ENCODE data around the gene ATP5IF1. TPM values are rescaled to one million over a fixed set of nuclear protein-coding genes. Genes with fewer than 3 reads are reported as not detected.
A peak's percentile ranks its signal among the peaks of the same experiment; 100 is the strongest.

Gene ATP5IF1
- total and polyA plus RNA-seq, 8 donors: 97.5 to 159 (median 146) TPM

- no peaks in the 10 kb centered on the region for H3K27me3 ChIP-seq
- peaks cover 13 to 49% of the 10 kb centered on the region in 2 donors for H3K4me1 ChIP-seq
- no peak for TF ChIP-seq CTCF (IDR thresholded peaks at IDR 0.05)
- no peaks in the 10 kb centered on the region for H3K36me3 ChIP-seq
- peak overlapping the region; percentile 3 to 72 for H3K27ac ChIP-seq
- intact Hi-C loops (cut with DNase I): no loop called here
- H3K4me3 ChIP-seq: no peak overlapping the region
- H3K9me3 ChIP-seq: no peaks in the 10 kb centered on the region
- no peak for ATAC-seq
- no peak for DNase-seq
These were observed 7.9 kb downstream of the ATP5IF1 start for GRCh38 chr1:28243685-28244311.

- ATAC-seq (no peak), DNase-seq (no peak)
- TF ChIP-seq CTCF (IDR thresholded peaks at IDR 0.05): no peak
- peaks cover 15 to 58% of the 10 kb centered on the region in 2 donors for H3K4me1 ChIP-seq
- H3K9me3 ChIP-seq: no peaks in the 10 kb centered on the region
- H3K27me3 ChIP-seq: no peaks in the 10 kb centered on the region
- intact Hi-C loops (cut with DNase I): no loop called here
- no peaks in the 10 kb centered on the region for H3K36me3 ChIP-seq
- H3K4me3 ChIP-seq: no peak overlapping the region
- H3K27ac ChIP-seq: peak overlapping the region in 1 of 2 donors; percentile 72
These were observed 8.8 kb downstream of the ATP5IF1 start for GRCh38 chr1:28244549-28245251.

DNA sequence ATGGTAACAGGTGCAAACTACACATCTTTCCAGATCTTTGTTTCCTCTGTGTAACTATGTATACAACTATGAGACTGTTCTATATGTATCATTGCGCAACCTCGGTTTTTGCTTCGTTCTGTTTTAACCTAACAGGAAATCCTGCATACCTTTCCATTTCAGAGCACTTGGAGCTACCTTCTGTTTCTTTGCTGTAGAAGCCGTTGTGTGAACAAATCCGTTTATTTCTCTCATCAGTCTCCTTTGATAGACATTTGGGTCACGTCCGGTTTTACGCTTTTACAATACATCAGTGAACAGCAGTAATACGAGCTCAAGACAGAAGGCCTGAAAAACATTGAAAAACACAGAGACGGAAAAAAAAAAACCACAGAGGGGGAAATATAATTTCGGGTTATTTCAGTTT is 10.5 kb downstream of the ATP5IF1 start:
- Histone ChIP-seq H3K27ac (peak overlapping the region; percentile 91 to 92), H3K36me3 (no peaks in the 10 kb centered on the region), H3K27me3 (no peaks in the 10 kb centered on the region), H3K4me3 (peak overlapping the region; percentile 52 to 62), H3K9me3 (no peaks in the 10 kb centered on the region), H3K4me1 (peaks cover 15 to 75% of the 10 kb centered on the region in 2 donors)
- DNase-seq: peak in 1 of 4 donors; percentile 45
- ATAC-seq: peak; percentile 21
- no peak for TF ChIP-seq CTCF (IDR thresholded peaks at IDR 0.05)
- intact Hi-C loops (cut with DNase I): no loop called here

GRCh38 chr1:28247612-28248272 is 11.8 kb downstream of the ATP5IF1 start:
- Histone ChIP-seq H3K27me3 (no peaks in the 10 kb centered on the region), H3K9me3 (no peaks in the 10 kb centered on the region), H3K27ac (peak overlapping the region; percentile 91 to 92), H3K4me3 (peak overlapping the region in 1 of 2 donors; percentile 62), H3K4me1 (peaks cover 15 to 76% of the 10 kb centered on the region in 2 donors), H3K36me3 (no peaks in the 10 kb centered on the region)
- intact Hi-C loops (cut with DNase I): no loop called here
- ATAC-seq (no peak), DNase-seq (no peak)
- no peak for TF ChIP-seq CTCF (IDR thresholded peaks at IDR 0.05)
